ENCODE results near the gene PTPRD. TPM values are rescaled to one million over a fixed set of nuclear protein-coding genes. Genes with fewer than 3 reads are reported as not detected.

PTPRD gene
- total RNA-seq, 1 donor from 2014 or later: 197 TPM

DNA sequence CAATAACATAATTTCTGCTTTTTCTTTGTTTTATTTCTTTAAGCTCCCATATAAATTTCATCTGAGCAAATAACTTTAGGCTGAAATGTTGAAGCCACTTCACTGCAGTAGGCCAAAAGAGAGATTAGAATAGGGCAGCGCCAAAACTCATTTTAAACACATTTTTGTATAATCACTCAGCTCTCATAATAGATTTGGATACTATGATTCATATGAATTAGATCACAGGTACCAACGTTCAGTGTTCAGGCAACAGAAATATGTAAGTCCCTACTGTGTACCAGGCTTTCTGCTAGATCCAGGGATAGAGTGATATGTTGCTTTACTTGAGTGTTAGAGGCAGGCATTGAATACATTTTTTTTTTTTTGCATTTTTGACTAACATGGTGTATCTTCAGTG is 370.5 kb downstream of the PTPRD start:
- H3K27ac Mint-ChIP-seq: no peak overlapping the region
- peaks cover 3% of the 10 kb centered on the region for H3K4me1 Mint-ChIP-seq (ENCODE audit: unreplicated experiment)
- no peaks in the 10 kb centered on the region for H3K9me3 Mint-ChIP-seq
- no peaks in the 10 kb centered on the region for H3K36me3 Mint-ChIP-seq
- no peak overlapping the region for H3K4me3 Mint-ChIP-seq
- TF ChIP-seq CTCF (conservative IDR thresholded peaks at IDR 0.05): no peak
- no peaks in the 10 kb centered on the region for H3K27me3 Mint-ChIP-seq
- DNase-seq (ENCODE audit: extremely low spot score, unreplicated experiment): no peak

GRCh38 chr9:10238087-10238486 is 374.7 kb downstream of the PTPRD start:
- Mint-ChIP-seq H3K4me3 (no peak overlapping the region), H3K27ac (no peak overlapping the region), H3K9me3 (no peaks in the 10 kb centered on the region)

GRCh38 chr9:10237584-10237983 is 375.2 kb downstream of the PTPRD start:
- no peak overlapping the region for H3K4me3 Mint-ChIP-seq
- H3K36me3 Mint-ChIP-seq: no peaks in the 10 kb centered on the region
- no peaks in the 10 kb centered on the region for H3K27me3 Mint-ChIP-seq
- H3K27ac Mint-ChIP-seq: no peak overlapping the region
- DNase-seq (ENCODE audit: extremely low spot score, unreplicated experiment): no peak
- TF ChIP-seq CTCF (conservative IDR thresholded peaks at IDR 0.05): no peak
- peaks cover 3% of the 10 kb centered on the region for H3K4me1 Mint-ChIP-seq (ENCODE audit: unreplicated experiment)
- H3K9me3 Mint-ChIP-seq: no peaks in the 10 kb centered on the region

More at GRCh38 chr9:10238087-10238486, 374.7 kb downstream of the PTPRD start:
- Mint-ChIP-seq H3K4me1 (ENCODE audit: unreplicated experiment) (peaks cover 3% of the 10 kb centered on the region), H3K27me3 (no peaks in the 10 kb centered on the region), H3K36me3 (no peaks in the 10 kb centered on the region)
- no peak for DNase-seq (ENCODE audit: extremely low spot score, unreplicated experiment)
- no peak for TF ChIP-seq CTCF (conservative IDR thresholded peaks at IDR 0.05)

GRCh38 chr9:10236161-10236560 is 376.6 kb downstream of the PTPRD start:
- Mint-ChIP-seq H3K9me3 (no peaks in the 10 kb centered on the region), H3K27me3 (no peaks in the 10 kb centered on the region), H3K27ac (no peak overlapping the region), H3K36me3 (no peaks in the 10 kb centered on the region), H3K4me1 (ENCODE audit: unreplicated experiment) (peaks cover 3% of the 10 kb centered on the region), H3K4me3 (no peak overlapping the region)
- TF ChIP-seq CTCF (conservative IDR thresholded peaks at IDR 0.05): no peak
- DNase-seq (ENCODE audit: extremely low spot score, unreplicated experiment): no peak

- H3K4me3 Mint-ChIP-seq: no peak overlapping the region
- no peaks in the 10 kb centered on the region for H3K9me3 Mint-ChIP-seq
- H3K36me3 Mint-ChIP-seq: no peaks in the 10 kb centered on the region
- no peak overlapping the region for H3K27ac Mint-ChIP-seq
- H3K27me3 Mint-ChIP-seq: no peaks in the 10 kb centered on the region
- TF ChIP-seq CTCF (conservative IDR thresholded peaks at IDR 0.05): no peak
- H3K4me1 Mint-ChIP-seq (ENCODE audit: unreplicated experiment): peaks cover 3% of the 10 kb centered on the region
- no peak for DNase-seq (ENCODE audit: extremely low spot score, unreplicated experiment)
These were observed 377.4 kb downstream of the PTPRD start for GRCh38 chr9:10235376-10235775.

DNA sequence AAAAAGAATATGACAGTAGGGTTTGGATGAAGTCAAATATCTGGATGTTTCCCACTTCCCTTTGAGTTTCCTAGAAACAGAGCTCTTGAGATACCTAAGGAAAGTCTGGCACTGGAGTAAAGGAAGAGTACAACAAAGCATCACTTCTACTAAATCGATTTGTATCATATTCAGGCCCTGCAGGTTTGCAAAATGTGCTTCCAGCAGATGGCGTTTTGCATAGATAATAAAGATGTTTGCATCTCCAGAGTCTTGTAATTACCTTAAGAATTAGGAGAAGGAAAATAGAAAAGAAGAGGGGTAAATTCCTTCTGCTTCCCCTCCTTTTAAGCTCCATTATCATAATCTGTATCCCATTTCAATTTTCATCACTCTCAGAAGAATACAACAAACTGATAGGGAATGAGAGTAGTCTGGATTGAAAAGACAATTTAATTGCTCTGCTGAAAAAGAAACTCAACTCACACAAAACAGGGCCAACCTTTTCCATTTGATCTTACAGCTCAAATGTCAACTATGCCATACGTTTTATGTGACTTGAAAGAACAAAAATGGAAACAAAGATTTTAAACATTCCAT is 380.4 kb downstream of the PTPRD start:
- H3K4me1 Mint-ChIP-seq (ENCODE audit: unreplicated experiment): no peaks in the 10 kb centered on the region
- no peaks in the 10 kb centered on the region for H3K9me3 Mint-ChIP-seq
- H3K27ac Mint-ChIP-seq: no peak overlapping the region
- DNase-seq (ENCODE audit: extremely low spot score, unreplicated experiment): no peak
- H3K36me3 Mint-ChIP-seq: no peaks in the 10 kb centered on the region
- H3K4me3 Mint-ChIP-seq: no peak overlapping the region
- H3K27me3 Mint-ChIP-seq: no peaks in the 10 kb centered on the region
- TF ChIP-seq CTCF (conservative IDR thresholded peaks at IDR 0.05): peak; percentile 28
